ENCODE data around the gene DDIAS. TPM values are rescaled to one million over a fixed set of nuclear protein-coding genes. Genes with fewer than 3 reads are reported as not detected.
"Not testable (repeated sequence)": the region's sequence is repeated elsewhere in the genome, so short reads cannot be mapped to it uniquely, and the experiment has no call there.

Gene DDIAS
- total RNA-seq, 1 donor from 2014 or later, result 2.6 TPM

DNA sequence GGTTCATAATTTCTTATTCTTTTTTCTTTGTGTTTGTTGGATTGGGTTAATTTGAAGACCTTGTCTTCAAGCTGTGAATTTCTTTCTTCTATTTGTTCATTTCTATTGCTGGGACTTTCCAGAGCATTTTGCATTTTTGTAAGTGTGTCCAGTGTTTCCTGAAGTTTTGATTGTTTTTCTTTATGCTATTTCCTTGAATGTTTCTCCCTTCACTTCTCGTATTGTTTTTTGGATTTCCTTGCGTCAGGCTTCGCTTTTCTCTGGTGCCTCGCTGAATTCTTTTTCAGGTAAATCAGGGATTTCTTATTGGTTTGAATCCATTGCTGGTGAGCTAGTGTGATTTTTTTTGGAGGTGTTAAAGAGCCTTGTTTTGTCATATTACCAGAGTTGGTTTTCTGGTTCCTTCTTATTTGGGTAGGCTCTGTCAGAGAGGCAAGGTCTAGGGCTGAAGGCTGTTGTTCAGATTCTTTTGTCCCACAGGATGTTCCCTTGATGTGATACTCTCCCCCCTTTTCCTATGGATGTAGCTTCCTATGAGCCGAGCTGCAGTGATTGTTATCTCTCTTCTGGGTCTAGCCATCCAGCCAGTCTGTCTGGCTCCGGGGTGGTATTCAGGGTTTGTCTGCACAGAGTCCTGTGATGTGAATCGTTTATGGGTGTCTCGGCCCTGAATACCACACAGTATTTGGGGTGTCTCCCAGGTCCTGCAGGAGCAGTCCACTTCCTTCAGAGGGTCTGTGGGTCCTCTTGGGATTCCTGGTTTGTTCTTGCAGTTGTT, 21.0 kb downstream of the DDIAS start:
- not testable (repeated sequence) for DNase-seq (ENCODE audit: low spot score)

DNA sequence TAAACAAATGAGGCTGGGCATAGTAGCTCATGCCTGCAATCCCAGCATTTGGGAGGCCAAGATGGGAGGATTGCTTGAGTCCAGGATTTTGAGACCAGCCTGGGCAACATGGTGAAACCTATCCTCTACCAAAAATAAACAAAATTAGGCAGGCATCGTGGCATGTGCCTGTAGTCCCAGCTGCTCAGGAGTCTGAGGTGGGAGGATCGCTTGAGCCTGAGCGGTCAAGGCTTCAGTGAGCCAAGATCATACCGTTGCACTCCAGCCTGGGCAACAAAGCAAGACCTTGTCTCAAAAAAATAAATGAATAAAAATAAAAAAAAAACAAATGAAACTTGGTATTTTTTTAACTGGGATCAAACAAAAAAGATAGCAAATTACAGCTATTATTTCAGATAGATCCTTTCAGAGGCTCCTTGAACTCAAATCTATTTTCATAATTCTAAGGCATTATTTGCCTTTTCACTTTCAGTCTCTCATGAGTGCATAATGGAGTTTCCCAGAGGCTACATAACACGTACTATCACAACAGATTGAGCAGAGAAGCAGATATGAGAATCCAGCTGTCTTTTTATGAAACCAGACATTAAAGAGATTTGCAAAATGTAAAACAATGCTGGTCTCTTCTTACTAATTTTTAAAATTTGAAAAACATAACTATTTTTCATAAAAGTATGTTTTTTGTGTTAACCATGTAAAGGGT, 23.1 kb downstream of the DDIAS start:
- DNase-seq (ENCODE audit: low spot score), result no peak

DNA sequence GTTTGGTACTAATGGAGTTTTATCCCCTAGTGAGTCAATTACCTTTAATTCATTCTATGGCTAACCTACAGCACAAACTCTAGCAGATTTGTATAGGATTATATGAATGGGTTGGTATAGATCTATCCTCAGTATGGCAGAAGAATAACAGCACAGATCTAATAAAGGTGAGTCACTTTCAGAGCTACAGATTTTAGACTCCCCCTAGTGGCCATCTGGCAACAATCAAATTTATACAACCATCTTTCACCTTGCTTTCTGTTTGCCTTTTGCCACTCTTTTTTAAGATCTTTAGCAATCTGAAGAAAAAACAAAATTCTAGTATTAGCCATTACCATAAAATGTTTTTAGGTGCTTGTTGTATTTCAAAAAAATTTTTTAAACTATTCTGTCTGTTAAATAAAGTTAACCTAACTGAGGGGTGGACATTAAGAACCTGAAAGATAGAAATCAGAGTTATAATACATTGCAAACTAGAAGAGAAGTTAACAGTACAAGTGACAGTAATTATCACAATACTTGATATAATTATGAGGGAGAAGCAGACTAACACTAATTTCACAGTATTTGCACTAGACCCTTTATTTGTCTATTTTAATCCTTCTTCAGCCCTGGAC, 25.8 kb downstream of the DDIAS start:
- DNase-seq (ENCODE audit: low spot score), result no peak

- DNase-seq (ENCODE audit: low spot score), result no peak
Measured at GRCh38 chr11:82929121-82929520, 27.6 kb downstream of the DDIAS start.

DNA sequence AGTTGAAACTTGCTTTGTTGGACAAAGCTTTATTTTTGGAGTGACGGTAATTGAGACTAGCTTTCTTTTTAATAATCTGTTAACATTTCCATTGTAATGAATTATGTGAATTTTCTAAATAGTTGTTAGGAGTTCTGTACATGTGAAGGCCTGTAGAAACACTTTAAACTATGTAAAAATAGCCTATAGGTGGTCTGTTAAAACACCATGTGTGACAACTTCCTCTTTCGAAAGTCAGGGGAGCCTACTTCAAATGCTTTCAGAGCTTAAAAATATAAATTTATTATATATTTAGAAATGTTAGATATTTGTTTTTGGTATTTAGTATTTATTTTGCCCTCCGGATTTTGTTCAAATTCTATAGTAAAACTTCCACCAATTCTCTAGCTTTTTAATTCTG, 28.7 kb downstream of the DDIAS start:
- DNase-seq (ENCODE audit: low spot score), result no peak

DNA sequence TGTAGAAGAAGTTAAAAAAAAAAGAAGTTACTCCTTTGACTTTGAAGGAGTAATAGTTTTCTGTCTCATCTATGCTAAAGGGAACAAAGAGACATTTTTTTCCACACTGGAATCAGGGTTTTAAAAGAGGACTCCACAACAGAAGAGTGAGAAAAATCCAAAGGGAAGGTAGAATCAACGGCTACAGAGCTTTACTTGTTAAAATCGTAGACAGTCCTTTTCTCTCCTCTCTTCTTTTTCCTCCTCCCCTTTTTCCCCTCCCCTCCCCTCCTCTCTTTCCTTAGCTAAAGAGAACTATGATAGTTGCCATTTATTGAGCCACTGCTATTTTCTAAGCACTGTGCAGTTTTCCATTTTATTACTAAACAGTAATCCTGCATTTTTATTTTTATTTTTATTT, 29.2 kb downstream of the DDIAS start:
- no peak for DNase-seq (ENCODE audit: low spot score)

DNA sequence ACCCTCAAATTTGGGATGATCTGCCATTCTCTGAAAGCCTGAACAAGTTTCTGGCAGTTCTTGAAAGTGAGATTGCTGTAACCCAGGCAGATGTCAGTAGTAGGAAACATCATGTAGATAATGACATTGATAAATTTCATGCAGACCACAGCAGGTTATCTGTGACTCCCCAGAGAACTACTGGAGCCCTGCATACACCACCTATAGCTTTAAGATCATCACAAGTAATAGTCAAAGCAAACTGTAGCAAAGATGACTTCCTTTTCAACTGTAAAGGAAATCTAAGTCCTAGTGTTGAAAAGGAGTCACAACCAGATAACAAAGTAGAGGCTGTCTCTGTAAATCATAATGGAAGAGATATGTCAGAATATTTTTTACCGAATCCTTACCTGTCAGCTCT, 31.0 kb downstream of the DDIAS start:
- no peak for DNase-seq (ENCODE audit: low spot score)

DNA sequence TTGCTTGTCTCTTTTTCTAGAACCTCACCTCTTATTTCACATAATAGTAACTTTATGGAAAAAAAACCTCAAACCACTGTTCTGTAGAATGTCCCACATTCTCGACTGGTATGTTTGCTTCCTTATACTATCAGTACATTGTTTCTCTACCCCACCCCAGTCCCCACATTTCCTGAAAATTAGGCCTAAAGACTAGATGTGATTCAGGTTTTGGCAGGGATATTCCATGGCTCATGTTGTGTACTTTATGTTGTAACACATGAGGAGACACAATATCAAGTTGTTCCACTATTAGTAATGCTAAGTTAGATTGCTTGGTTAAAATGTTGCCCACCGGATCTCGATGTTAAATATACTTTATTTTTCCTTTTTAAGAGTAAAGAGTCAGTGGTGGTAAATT, 34.7 kb downstream of the DDIAS start:
- no peak for DNase-seq (ENCODE audit: low spot score)

DNA sequence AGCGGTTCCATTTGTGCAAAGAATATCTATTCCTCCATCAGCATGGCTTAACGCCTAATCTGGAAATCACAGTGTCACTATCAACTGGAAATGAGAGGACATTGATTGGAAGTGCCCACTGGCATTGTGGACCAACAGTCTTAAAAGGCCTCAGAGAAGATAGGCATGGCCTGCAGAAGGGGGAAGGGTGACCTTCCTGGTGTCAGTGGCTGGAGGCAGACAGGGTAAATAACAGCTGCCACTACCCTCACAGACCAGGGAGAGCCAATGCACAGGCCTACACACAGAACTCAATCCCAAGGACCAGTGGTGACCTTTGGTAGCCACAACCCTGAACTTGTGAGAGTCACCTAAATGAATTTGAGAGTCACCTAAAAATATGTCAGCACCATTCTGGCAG, 36.0 kb downstream of the DDIAS start:
- no peak for DNase-seq (ENCODE audit: low spot score)

- no peak for DNase-seq (ENCODE audit: low spot score)
Measured at GRCh38 chr11:82939456-82939855, 37.9 kb downstream of the DDIAS start.

DNA sequence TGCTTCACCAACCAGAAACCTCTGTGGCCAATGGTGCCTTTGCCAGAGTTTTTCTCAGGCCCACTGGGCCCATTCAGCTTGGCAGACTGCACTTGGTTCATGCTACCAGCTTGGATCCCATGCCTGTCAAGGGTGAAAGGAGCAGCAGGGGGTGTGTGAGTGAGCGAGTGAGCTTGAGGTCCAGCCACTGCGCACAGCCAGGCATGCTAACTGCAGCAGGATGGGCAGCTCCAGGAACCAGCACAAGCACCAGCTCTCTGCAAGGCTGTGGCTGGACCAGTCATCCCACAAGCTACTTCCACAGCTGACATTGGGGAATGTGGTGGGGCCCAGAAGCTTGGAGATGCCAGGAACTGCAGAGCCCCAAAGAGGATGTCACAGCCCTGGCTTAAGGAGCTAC, 40.8 kb downstream of the DDIAS start:
- no peak for DNase-seq (ENCODE audit: low spot score)

GRCh38 chr11:82943430-82943829, 41.9 kb downstream of the DDIAS start:
- DNase-seq (ENCODE audit: low spot score), result not testable (repeated sequence)

DNA sequence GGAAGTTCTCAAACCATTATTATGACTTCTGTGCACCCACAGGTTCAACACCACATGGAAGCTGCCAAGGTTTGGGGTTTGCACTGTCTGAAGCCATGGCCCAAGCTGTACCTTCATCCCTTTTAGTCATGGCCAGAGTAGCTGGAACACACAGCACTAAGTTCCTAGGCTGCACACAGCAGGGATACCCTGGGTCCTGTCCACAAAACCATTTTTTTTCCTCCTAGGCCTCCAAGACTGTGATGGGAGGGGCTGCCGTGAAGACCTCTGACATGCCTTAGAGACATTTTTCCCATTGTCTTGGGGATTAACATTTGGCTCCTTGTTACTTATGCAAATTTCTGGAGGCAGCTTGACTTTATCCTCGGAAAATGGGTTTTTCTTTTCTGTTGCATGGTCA, 42.7 kb downstream of the DDIAS start:
- DNase-seq (ENCODE audit: low spot score), result no peak

- DNase-seq (ENCODE audit: low spot score), result not testable (repeated sequence)
Measured at GRCh38 chr11:82945041-82945440, 43.5 kb downstream of the DDIAS start.

GRCh38 chr11:82945682-82946081, 44.1 kb downstream of the DDIAS start:
- no peak for DNase-seq (ENCODE audit: low spot score)

DNA sequence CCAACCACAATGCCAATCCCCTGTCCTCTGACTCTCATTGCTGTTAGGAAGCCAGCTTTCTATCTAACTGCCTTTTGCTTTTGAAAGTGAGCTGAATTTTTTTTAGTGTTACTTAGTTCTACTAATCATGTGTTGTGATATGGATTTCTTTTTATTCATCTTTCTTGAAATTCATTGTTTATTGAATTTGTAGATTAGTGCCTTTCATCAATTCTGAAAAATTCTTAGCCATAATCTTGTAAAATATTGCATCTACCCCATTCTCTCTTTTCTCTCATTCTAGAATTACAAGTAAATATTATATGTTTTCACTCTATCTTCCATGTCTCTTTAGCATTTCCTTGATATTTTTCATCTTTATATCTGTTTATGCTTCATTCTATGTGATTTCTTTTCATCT, 47.8 kb downstream of the DDIAS start:
- no peak for DNase-seq (ENCODE audit: low spot score)

GRCh38 chr11:82950502-82950901, 49.0 kb downstream of the DDIAS start:
- DNase-seq (ENCODE audit: low spot score), result not testable (repeated sequence)

- not testable (repeated sequence) for DNase-seq (ENCODE audit: low spot score)
Measured at GRCh38 chr11:82955736-82956453, 54.4 kb downstream of the DDIAS start.

DNA sequence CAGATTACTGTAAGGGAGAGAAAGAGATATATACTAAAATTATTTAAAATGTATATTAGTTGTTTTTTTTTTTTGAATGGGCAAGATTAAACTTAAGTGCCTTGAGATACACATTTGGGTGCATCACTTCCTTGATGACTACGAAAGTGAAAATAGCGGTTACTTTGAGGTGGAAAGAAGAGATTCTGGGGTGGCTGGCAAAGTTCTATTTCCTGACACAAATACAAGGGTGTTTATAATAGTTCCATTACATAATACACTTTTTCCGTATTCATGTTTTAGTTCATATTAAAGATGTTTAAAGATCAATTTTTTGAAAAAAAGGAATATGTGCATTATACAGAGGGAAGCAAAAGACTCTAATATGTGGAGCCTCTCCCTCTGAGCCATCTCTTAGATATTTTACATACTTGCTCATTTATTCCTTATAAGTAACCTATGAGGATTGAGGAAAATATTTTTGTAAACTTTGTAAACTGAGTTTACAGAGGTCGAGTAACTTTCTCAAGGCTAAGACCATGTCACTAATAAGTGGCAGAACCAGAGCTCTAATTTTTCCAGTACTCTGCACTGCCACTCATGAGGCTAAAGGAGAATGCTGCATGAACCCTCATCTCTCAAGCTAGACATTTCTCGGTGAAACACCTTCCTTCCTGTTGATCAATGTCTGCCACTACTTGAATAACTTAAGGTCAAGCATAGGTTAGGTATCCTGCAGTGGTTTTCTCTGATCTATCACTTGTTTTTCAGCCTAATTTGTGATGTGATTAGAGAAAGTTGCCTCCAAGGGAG, 58.6 kb downstream of the DDIAS start:
- no peak for DNase-seq (ENCODE audit: low spot score)

DNA sequence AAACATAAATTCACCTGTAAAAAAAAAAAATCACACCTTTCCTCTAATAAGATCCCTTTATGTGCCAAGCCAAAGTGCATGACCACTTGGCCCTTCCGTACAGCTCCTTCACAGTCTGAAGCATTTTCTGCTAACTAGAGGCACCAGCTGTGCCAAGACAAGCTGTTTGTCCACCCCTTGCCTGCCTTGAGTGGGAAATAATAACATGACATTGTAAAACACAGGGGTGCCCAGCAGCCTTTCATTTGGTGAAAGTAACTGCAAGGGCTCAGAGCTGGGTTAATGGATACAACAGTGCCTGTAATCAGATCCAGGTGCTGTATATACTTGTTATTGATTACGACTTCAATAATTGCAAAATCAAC, 59.2 kb downstream of the DDIAS start:
- no peak for DNase-seq (ENCODE audit: low spot score)

DNA sequence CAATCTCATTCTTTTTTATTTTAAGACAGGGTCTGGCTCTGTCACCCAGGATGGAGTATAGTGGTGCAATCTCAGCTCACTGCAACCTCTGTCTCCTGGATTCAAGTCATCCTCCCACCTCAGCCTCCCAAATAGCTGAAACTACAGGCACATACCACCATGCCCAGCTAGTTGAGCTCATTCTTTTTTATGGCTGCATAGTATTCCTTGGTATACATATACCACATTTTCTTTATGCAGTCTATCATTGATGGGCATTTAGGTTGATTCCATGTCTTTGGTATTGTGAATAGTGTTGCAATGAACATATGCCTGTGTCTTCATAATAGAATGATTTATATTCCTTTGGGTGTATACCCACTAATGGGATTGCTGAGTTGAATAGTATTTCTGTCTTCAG, 60.5 kb downstream of the DDIAS start:
- not testable (repeated sequence) for DNase-seq (ENCODE audit: low spot score)

- DNase-seq (ENCODE audit: low spot score), result no peak
Measured at GRCh38 chr11:82967381-82967780, 65.8 kb downstream of the DDIAS start.

All from ureter (tissue), 1 donor.